Measurements from ENCODE around the gene SIRT6. TPM values are rescaled to one million over a fixed set of nuclear protein-coding genes. Genes with fewer than 3 reads are reported as not detected.
"Not testable (repeated sequence)": the region's sequence is repeated elsewhere in the genome, so short reads cannot be mapped to it uniquely, and the experiment has no call there.

SIRT6 gene
- polyA plus RNA-seq, 1 of the 3 experiments (the other 2 are of a cell fraction): 41.0 TPM

DNA sequence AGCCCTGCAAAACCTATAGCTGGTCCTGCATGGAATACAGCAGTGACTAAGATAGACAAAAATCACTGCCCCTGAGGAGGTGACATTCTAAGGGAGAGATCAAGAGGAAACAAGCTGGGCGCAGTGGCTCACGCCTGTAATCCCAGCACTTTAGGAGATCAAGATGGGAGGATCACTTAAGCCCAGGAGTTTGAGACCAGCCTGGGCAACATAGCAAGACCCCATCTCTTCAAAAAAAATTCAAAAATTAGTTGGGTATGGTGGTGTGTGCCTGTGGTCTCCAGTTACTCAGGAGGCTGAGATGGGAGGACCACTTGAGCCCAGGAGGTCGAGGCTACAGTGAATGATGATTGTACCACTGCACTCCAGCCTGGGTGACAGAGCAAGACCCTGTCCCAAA is 10.2 kb upstream of the SIRT6 start:
- CTCF ChIA-PET: interaction anchor here (1.0 to 1.8 kb wide), 4 partner anchors 8 to 15 kb away, joined by 3 to 5 read pairs (median 4); no protein-coding TSS in a partner anchor
- DNase-seq; H2AFZ ChIP-seq (ENCODE audit: low read depth); H3K4me1 ChIP-seq (ENCODE audit: control insufficient read depth in 1 of 2, insufficient read depth in 2 of 2, low read depth in 1 of 2, low read length in 1 of 2); H3K4me2 ChIP-seq; H3K36me3 ChIP-seq (replicated peaks in 1 of 2; ENCODE audit: control insufficient read depth in 1 of 2, insufficient read depth in 2 of 2, low read length in 1 of 2); H3F3A ChIP-seq (replicated peaks; ENCODE audit: insufficient read depth); H3K9ac ChIP-seq; POLR2A ChIA-PET; H3K27ac ChIP-seq (ENCODE audit: low read depth in 2 of 2, low read length in 1 of 2); H3K9me2 ChIP-seq; H3K9me3 ChIP-seq; H3K79me2 ChIP-seq (ENCODE audit: insufficient read depth); H4K20me1 ChIP-seq (ENCODE audit: insufficient read depth); H3K4me3 ChIP-seq (ENCODE audit: low read depth in 2 of 2, low read length in 1 of 2): not testable (repeated sequence)
- H3K27me3 ChIP-seq (ENCODE audit: insufficient read depth): peaks cover 28% of the 10 kb centered on the region
- 70% methylated on average over 3 of the region's 3 CpGs for WGBS (ENCODE audit: low lambda C conversion rate)

DNA sequence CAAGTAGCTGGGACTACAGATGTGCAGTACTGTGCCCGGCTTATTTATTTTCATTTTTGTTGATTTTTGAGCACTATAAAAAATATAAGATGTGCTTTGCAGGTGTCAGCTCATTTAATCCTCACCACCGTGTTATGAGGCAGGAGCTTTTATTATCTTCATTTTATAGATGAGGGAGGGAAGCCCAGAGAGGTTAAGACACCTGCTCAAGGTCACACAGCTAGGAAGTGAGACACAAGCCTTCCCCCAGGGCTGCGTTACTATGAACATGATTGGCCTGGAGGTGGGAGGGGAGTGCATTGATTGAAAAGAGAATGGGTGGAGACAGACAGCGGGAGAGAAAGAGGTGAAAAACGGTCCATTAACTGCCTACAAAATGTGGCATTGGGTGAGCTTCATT is 7.3 kb upstream of the SIRT6 start:
- Histone ChIP-seq H3K36me3 (replicated peaks in 1 of 2; ENCODE audit: control insufficient read depth in 1 of 2, insufficient read depth in 2 of 2, low read length in 1 of 2) (no peaks in the 10 kb centered on the region), H4K20me1 (ENCODE audit: insufficient read depth) (no peaks in the 10 kb centered on the region), H3K27me3 (ENCODE audit: insufficient read depth) (peaks cover 7% of the 10 kb centered on the region), H3F3A (replicated peaks; ENCODE audit: insufficient read depth) (no peaks in the 10 kb centered on the region), H3K4me3 (ENCODE audit: low read depth in 2 of 2, low read length in 1 of 2) (no peak overlapping the region), H3K4me1 (ENCODE audit: control insufficient read depth in 1 of 2, insufficient read depth in 2 of 2, low read depth in 1 of 2, low read length in 1 of 2) (no peaks in the 10 kb centered on the region), H2AFZ (ENCODE audit: low read depth) (no peak overlapping the region), H3K9me2 (no peaks in the 10 kb centered on the region), H3K9ac (no peak overlapping the region), H3K9me3 (no peaks in the 10 kb centered on the region), H3K27ac (ENCODE audit: low read depth in 2 of 2, low read length in 1 of 2) (no peak overlapping the region), H3K4me2 (no peak overlapping the region), H3K79me2 (ENCODE audit: insufficient read depth) (no peaks in the 10 kb centered on the region)
- 21% methylated on average over 5 of the region's 5 CpGs for WGBS (ENCODE audit: low lambda C conversion rate)
- no peak for TF ChIP-seq TAF1 (IDR thresholded peaks at IDR 0.05; ENCODE audit: borderline replicate concordance, low read depth, low read length)
- no peak for TF ChIP-seq GABPA (IDR thresholded peaks at IDR 0.05; ENCODE audit: low read depth)
- no peak for TF ChIP-seq FOXM1 (IDR thresholded peaks at IDR 0.05; ENCODE audit: low read depth)
- TF ChIP-seq, protein P1, sequence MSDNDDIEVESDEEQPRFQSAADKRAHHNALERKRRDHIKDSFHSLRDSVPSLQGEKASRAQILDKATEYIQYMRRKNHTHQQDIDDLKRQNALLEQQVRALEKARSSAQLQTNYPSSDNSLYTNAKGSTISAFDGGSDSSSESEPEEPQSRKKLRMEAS (IDR thresholded peaks at IDR 0.05; ENCODE audit: low read depth): no peak
- no peak for TF ChIP-seq FOXJ3 (CRISPR knock-in tag; IDR thresholded peaks at IDR 0.05)
- no peak for TF ChIP-seq RCOR1 (IDR thresholded peaks at IDR 0.05; ENCODE audit: low read length)
- no peak for DNase-seq
- CTCF ChIA-PET: interaction anchor here (1.0 to 5.0 kb wide), 4 partner anchors 11 to 77 kb away, joined by 3 to 20 read pairs (median 6); no protein-coding TSS in a partner anchor
- POLR2A ChIA-PET: interaction anchor here (0.7 kb wide), 1 partner anchor 13 kb away, joined by 4 read pairs; no protein-coding TSS in a partner anchor

- Histone ChIP-seq H4K20me1 (ENCODE audit: insufficient read depth) (no peaks in the 10 kb centered on the region), H3K27ac (ENCODE audit: low read depth in 2 of 2, low read length in 1 of 2) (no peak overlapping the region), H3K4me3 (ENCODE audit: low read depth in 2 of 2, low read length in 1 of 2) (no peak overlapping the region), H3K9me2 (no peaks in the 10 kb centered on the region), H3K4me2 (no peak overlapping the region), H3K4me1 (ENCODE audit: control insufficient read depth in 1 of 2, insufficient read depth in 2 of 2, low read depth in 1 of 2, low read length in 1 of 2) (no peaks in the 10 kb centered on the region; a peak in 1 of 4 replicates), H3K9me3 (no peaks in the 10 kb centered on the region), H2AFZ (ENCODE audit: low read depth) (no peak overlapping the region), H3K79me2 (ENCODE audit: insufficient read depth) (no peaks in the 10 kb centered on the region), H3F3A (replicated peaks; ENCODE audit: insufficient read depth) (no peaks in the 10 kb centered on the region), H3K9ac (no peak overlapping the region), H3K27me3 (ENCODE audit: insufficient read depth) (no peaks in the 10 kb centered on the region), H3K36me3 (replicated peaks in 1 of 2; ENCODE audit: control insufficient read depth in 1 of 2, insufficient read depth in 2 of 2, low read length in 1 of 2) (no peaks in the 10 kb centered on the region)
- no peak for DNase-seq
- CTCF ChIA-PET: interaction anchor here (1.3 to 5.0 kb wide), 8 partner anchors 14 to 202 kb away, joined by 3 to 20 read pairs (median 6); no protein-coding TSS in a partner anchor
- POLR2A ChIA-PET: no interaction called here
- 41% methylated on average over 10 of the region's 10 CpGs for WGBS (ENCODE audit: low lambda C conversion rate)
- TF ChIP-seq MXI1 (IDR thresholded peaks at IDR 0.05; ENCODE audit: low read depth, low read length) (no peak), CTCF (IDR thresholded peaks at IDR 0.05) (no peak), REST (IDR thresholded peaks at IDR 0.05; ENCODE audit: low read depth, low read length) (no peak), GATA2 (CRISPR knock-in tag; IDR thresholded peaks at IDR 0.05) (no peak), FOSL2 (IDR thresholded peaks at IDR 0.05; ENCODE audit: borderline replicate concordance, low read depth) (no peak), USF2 (IDR thresholded peaks at IDR 0.05; ENCODE audit: borderline replicate concordance, low read depth, low read length) (no peak)
- TF ChIP-seq, protein P1 (IDR thresholded peaks at IDR 0.05; ENCODE audit: low read depth): no peak
Measured at GRCh38 chr19:4187313-4188122, 5.2 kb upstream of the SIRT6 start.
